NCI-H526 treated with DMSO at 0.1 percent for 48 hours (cell line): ENCODE data around the gene DOCK4.

ENCODE experiments used
- DNase-seq: peaks from one replicate; lab custom pipeline; 2025; lab: John Stamatoyannopoulos, UW

Gene DOCK4

GRCh38 chr7:112074464-112074863, 131.7 kb downstream of the DOCK4 start:
- DNase-seq, result no peak

- DNase-seq, result no peak
These were observed 132.7 kb downstream of the DOCK4 start for GRCh38 chr7:112073530-112073929.

- DNase-seq, result no peak
These were observed 133.5 kb downstream of the DOCK4 start for GRCh38 chr7:112072541-112073245.

- no peak for DNase-seq
These were observed 134.3 kb downstream of the DOCK4 start for GRCh38 chr7:112071856-112072255.

DNA sequence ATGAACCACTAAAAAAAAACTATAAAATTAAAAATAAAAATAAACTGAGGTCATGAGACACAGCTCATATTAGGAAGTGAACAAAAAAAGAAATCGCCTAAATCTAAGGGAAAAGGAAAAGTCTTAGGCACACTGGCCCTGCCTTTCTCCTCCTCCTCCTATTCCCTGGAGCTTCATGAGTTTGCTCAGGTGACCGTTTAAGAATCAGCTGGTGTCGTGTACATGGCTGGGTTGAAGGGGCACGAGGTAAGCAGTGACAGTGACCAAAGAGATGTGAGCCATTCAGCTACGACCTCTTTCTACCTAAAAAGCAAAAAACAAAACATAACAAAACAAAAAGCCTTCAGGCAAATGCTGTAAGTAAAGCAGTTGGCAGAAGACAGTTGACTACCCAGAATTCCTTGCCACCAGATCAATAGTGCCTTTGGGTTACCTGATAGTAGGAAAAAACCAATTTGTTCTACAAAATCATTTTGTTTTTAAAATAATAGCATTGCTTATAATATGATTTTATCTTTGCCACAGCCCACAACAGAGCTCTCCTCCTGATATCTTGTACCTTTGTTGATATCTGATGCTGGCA, 135.4 kb downstream of the DOCK4 start:
- no peak for DNase-seq

DNA sequence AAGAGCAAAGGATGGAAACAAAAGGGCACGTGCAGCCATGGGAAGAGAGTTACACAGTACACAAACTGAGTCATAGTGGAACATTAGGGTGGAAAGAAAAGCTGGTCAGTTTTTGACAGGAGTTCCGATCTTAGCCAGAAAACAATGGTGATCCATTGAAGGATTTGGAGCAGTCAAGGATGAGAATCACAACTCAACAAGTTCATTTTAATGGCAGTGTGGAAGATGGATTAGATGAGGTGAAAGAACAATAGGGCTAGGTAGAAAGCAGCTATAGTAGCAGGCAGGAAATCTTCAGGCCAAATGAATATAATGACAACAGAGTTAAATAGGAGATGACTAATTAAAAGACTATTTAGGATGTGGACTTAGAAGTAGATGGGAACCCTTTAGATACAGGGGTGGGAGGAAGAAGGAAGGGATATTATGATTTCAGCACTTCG, 136.3 kb downstream of the DOCK4 start:
- DNase-seq, result no peak

DNA sequence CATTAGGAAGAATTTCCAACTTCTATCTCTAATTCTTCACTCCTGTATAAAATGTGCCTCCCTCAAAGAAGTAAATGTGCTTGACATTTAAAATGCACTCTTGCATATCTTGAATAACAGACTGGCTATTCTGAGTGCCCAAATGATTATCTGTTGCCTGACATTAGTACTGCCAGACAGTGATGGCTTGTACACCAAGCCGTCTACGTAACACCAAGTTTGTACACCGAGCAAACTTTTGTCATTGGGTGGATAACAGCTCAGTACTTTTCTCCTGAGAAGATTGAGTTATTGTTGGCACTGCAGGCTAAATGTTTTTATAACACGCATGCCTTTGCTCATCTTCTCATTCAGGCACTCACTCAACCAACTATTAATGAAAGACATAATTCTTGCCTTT, 137.2 kb downstream of the DOCK4 start:
- DNase-seq, result no peak

DNA sequence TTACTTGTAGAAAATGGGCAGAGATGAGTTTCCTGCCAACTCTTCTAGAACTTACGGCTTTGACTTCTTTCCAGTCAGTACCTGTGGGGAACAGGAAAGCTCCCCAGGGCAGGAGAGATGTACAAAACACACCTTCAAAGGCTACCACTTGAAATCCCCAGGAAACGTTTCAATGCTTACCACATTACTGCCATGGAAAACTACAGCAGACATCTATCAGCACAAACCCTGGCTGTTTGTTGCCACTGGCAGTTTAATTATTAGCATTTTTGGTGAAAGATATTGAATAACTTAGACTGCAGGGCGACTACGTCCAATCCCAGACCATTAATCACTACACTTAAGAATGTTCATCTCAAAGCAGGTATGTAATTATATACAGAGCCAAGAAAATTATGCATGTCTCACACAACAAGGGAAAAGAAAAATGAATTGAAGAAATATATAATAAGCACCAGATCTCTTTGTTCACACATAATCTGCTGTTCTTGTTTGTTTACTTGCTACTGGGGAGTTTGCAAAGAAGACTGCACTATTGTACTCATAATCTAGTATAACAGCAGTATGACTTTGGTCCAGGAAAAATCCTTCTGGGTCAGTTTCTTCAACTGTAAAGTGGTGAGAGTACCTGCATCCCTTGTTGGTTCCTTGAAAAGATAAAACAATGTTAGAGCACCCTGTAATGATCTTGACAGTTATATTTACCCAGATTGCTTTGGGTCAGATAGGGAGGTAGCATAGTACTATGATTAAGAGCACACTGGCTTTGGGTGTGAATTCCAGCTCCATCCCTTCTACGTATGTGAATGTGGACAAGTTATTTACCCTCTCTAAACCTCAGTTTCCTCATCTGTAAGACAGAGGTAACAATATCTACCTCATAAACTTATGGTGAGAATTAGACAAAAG, 138.3 kb downstream of the DOCK4 start:
- no peak for DNase-seq

- no peak for DNase-seq
These were observed 139.0 kb downstream of the DOCK4 start for GRCh38 chr7:112067200-112067599.

DNA sequence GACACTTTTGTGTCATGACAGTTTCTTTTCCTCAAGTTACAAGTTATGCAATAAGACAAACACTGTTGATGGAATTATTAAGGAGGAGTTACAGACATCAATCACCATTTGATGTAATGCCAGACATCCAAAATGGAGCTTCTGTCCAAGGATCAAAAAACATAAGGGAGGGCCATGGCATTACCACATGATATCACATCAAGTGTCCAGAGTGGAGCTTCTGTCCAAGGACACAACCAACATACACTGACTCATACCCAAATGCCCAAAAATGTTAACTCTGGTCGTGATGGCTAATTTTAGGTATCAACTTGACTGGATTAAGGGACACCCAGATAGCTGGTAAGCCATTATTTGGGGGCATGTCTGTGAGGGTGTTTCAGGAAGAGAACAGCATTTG, 140.4 kb downstream of the DOCK4 start:
- DNase-seq, result no peak

DNA sequence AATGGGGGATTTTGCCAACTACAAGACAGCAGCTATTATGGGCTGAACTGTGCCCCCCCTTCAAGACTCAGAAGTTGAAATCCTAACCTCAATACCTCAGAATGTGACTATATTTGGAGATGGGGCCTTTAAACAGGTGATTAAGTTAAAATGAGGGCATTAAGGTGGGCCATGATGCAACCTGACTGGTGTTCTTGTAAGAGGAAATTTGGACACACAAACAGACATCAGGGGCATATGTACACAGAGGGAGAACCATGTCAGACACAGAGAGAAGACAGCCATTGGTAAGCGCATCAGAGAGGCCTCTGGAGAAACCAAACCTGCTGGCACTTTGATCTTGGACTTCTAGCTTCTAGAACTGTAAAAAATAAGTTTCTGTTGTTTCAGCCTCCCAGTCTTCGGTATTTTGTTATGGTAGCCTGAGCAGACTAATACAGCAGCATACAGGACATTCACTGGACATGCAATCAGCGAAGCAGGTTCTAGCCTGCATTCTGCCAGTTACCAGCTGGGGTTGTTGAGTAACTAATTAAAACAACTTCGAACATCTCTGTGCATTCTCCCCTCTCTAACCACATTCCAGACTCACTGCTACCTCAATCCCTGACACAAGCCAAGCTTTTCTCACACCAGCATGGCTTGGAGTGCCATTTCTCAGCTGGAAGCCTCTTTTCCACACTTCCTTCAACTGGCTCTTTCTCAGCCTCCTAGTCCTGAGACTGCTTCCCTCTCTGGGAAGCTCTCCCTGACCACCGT, 141.4 kb downstream of the DOCK4 start:
- no peak for DNase-seq

- no peak for DNase-seq
These were observed 142.2 kb downstream of the DOCK4 start for GRCh38 chr7:112063974-112064373.

DNA sequence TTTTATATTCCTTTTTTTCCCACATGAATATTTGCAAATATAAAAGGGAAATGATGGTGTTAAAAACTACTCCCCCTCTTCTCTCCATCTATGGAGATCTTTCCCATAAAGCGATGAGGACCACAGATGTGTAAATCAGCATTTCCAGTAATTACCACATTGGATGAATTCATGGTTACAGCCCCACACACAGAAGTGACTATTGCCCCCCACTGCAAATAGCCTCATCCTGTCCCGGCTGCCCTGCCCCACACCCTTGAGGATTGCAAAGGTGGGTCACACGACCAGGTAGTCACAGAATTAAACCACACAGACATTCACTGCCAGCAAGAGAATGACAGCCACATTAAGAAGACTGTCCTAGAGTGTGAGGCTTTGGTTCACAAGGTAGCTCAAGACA, 145.1 kb downstream of the DOCK4 start:
- DNase-seq, result no peak

GRCh38 chr7:112060625-112061024, 145.6 kb downstream of the DOCK4 start:
- no peak for DNase-seq

DNA sequence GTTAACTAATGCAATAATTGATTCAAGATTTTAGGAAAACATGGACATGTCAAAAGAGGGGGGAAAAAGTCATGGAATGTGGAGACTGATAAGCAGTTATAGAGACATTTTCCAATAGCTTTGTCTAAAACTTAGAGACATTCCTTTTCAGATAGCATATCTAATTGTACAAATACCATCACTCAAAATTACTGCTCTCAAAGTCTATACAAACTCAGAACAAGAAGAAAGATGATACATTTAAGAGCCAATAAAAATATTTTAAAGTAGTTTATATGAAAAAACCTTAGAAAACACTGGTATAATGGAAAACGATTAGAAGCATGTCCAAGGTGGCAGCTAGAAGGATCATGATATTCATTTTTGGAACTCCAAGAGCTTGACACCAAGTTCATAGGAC, 146.5 kb downstream of the DOCK4 start:
- DNase-seq, result no peak

DNA sequence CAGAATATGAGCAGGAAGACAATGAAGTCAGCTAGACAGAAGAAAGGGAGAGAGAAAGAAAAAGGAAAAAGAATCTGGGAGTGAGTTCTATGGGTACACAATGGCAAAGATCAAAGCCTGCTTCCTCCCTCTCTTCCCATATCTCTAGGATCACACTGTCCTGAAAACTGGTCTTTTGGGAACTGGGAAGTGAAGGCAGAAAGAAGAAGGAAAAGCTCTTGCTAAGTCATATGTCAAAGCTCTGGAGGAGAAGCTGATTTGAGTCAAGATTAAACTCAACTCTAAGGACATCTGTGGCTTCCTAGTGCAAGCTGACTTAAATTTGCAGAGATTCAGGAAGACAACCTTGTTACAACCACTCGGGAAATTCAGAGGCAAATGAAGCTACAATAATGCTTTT, 147.5 kb downstream of the DOCK4 start:
- no peak for DNase-seq

GRCh38 chr7:112056409-112056808, 149.8 kb downstream of the DOCK4 start:
- no peak for DNase-seq

GRCh38 chr7:112053737-112054069, 152.5 kb downstream of the DOCK4 start:
- no peak for DNase-seq

- no peak for DNase-seq
These were observed 153.0 kb downstream of the DOCK4 start for GRCh38 chr7:112052993-112053736.

- DNase-seq, result no peak
These were observed 153.7 kb downstream of the DOCK4 start for GRCh38 chr7:112052498-112052897.

DNA sequence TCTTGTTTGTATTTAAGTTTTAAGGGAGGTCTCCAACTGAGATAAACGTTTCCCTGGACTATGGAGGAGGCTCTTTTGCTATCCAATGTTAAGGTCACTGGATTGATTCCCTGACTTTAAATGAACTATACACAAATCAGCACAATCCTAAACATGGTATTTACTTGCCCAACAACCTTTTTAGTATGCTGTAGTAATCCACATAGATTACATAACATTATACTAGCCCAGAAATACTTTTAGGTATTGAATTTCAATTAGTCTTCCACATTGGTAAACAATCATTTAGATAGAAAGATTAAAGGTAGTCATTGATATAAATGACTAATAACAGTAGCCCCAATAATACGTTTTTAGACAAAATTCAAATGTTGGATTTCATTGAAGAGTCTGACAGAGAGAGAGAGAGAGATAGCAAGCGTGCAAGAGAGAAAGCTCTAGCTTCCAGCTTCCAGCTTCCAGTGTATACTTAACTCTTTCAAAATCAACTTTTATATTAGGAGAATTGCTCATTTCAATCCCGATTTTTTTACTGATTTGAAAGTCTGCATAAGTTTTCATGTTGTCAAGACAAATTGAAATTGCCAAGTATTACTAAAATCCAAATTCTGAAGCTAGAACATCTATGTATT, 155.8 kb downstream of the DOCK4 start:
- no peak for DNase-seq
